Activated CD8-positive, alpha-beta memory T cell treated with anti-CD3 and anti-CD28 coated beads, Interleukin-2, amount 50 U/mL, for 1 hour (primary cell): Measurements from ENCODE around the gene PNKP.

Source experiments
- DNase-seq: peaks from one replicate; pipeline ENCODE4 v3.0.0-alpha.2; 2020; ENCODE audit errors: extremely low read depth

The PNKP gene

GRCh38 chr19:49876422-49877019, 9.1 kb upstream of the PNKP start:
- peak; percentile 95 for DNase-seq

- DNase-seq = no peak
These were observed 8.6 kb upstream of the PNKP start for GRCh38 chr19:49875857-49876421.

DNA sequence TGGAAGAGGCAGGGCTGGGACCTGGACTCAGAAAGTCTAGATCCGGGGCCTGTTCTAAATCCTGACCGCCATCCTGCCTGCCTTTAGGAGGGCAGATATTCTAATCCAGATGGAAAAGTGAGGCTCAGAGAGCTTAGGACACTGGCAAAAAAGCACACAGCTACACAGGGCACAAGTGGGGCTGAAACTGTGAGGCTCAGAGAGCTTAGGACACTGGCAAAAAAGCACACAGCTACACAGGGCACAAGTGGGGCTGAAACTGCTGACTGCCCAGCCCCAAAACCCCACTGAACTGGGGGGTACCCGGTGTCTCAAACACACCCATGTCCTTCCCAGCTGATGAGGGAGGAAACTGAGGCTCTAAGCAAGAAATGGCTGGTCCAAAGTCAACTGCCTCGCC, 7.8 kb upstream of the PNKP start:
- DNase-seq = no peak

DNA sequence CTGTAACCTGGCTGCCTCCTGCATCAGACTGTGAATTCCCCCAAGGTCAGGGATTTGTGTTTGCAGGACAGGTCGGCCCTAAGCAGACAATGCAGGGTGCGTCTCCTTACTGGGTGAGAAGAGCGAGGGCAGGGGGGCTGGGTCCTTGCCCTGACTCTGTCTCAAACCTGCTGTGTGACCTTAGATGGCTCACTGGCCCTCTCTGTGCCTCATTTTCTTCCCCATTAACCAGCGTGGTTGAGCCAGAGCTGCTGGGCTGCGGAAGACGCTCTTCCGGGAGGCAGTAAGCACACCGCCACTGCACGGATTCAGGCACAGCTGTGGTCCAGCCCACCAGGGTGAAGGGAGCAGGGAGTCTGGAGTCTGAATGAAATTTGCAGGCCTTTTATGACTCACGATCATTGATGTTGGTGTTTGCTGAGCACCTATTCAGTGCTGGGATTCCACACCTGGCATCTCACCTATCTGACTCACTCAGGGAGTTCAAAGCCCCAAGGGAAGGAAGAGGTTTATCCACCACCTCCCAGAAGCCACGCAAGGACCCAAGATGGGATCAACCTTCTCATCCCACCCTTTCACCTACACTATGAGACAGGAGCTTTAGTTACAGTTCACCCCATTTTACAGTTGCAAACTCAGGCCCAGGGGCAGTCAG, 7.3 kb upstream of the PNKP start:
- no peak for DNase-seq

GRCh38 chr19:49873834-49874233, 6.5 kb upstream of the PNKP start:
- no peak for DNase-seq

- DNase-seq = no peak
These were observed 5.7 kb upstream of the PNKP start for GRCh38 chr19:49873129-49873521.

DNA sequence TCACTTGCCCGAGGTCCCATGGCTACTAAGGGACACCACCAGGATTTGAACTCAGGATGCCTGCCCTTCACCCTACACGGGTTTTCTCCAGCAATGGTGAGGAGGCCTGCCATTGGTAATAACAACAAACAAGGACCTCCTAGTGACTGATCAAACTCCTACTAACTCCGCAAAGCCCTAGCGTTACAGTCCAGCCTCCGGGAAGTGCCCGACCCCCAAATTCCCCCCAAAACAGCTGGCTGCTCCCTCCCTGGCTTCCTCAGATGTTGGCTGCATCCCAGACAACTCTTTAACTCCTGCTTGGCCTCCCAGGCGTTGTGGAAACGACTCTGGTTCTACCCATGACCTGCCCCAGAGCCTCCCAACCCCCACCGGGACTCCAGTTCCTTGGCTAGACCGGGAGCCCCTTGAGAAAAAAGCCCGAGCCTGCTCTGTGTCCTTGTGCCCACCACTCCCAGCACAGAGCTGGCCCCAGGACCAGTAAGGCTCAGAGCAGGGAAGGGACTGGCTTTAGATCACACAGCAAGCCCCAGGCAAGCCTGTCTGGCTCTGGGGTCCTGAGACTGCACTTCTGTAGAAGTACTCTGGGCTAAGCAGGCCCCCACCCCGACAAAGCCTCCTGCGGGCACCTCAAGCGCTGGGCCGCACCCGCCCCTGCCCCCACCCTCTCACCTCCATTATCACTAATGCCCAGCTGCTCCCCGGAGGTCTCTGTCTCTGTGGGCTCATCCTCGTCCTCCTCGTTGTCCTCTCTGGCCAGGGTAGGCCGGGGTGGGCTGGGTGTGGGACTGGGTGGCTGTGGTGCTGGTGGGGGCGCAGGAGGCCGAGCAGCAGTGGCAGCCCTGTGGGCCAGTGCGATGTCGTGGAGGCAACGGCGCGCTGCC, 5.1 kb upstream of the PNKP start:
- DNase-seq = no peak

DNA sequence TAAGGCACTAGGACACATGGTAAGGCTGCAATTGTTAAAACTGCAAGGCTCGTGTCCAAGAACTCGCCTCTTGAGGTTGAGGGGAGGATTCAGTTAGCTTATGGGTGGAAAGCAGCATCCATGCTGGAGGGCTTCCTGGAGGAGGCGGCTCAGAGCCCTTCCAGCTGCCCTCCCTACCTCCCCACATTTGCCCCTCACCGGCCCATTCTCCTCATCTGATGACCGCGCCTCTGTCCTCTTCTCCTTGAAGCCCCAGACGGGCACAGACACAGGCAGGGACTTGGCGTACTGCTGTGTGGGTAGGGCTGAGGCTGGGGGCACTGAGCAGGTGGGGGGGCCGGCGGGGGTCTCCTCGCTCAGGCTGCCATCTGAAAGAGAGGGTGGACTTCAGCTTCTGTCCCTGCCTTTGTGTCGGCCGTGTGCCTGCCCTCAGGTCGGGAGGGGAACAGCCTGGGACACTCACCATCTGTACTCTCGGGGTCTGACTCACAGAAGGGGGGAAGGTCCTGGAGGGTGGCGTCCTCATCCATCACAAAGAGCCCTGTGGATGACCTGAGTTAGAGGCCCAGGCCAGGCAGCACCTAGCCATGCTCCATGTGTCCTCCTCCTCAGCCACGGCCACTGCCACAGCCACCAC, 4.1 kb upstream of the PNKP start:
- no peak for DNase-seq

DNA sequence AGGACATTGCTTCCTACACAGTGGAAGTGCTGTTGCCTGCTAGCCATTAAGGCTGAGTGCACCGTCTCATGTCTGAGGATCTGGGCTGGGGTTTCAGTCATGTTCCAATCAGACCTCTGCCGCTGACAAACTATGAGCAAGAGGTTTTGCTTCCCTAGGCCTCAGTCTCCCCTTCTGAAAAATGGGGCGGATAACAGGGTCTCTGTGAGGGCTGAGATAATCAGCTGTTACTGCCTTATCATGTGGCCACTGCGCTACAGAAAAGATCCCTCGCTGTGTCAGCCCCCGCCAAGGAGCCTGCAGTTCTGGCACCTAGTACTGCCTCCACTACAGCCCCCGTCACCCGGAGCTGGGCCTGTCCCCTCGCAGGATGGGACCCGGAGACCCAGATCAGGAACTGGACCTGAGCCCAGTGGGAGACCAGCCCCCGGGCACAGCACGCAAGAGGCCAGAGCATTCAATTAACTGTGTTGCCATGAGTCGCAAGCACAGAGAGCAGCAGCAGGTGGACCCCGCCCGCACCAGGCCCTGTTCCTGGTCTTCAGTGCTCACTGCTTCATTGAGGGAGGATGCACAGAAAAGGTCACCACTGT, 3.0 kb upstream of the PNKP start:
- DNase-seq = no peak

- peak; percentile 81 for DNase-seq
These were observed 2.3 kb upstream of the PNKP start for GRCh38 chr19:49869484-49870308.

DNA sequence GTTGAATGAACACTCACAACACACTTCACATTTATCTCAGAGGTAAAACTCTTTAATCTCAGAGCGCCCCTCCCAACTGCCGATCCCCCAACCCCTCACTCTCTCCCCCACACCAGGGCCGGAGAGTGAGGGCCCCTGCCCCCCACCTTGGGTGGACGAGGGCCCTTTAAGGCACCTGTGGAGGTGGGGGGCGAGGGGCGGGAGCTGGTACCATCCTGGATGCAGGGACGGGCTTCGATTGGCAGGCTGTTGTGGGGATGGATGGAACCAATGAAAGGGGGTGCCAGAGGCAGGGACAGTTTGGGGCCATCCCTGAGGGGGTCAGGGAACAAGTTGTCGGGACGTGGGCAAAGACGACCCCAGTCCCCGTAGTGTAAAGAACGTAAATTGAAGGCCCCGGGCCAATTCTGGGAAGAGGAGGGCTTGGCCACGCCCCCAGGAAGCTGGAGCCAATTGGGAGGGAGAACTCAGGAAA, 1.7 kb upstream of the PNKP start:
- DNase-seq = no peak

DNA sequence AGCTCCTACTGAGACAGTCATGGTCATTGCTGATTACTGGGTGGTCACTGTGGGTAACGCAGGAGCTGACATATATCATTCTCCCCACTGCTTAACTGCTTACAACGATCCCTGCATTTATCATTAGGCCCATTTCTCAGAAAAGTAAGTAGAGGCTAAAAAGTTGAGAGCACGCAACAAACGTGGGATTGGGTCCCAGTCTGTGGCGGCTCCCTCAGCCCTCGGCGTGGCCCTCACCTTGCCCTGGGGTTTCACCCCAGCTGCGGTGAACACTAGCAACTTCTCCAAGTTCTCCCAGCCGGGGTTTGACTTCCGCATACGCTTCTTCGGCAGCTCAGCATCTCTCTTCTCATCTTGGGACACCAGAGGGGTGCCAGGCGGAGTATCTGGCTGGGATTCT, 2.5 kb downstream of the PNKP start:
- no peak for DNase-seq

- no peak for DNase-seq
These were observed 3.4 kb downstream of the PNKP start for GRCh38 chr19:49863935-49864320.

- DNase-seq = no peak
These were observed 4.0 kb downstream of the PNKP start for GRCh38 chr19:49863254-49863934.

- DNase-seq = no peak
These were observed 4.8 kb downstream of the PNKP start for GRCh38 chr19:49862391-49863253.

GRCh38 chr19:49861541-49862378, 5.6 kb downstream of the PNKP start:
- DNase-seq = no peak

GRCh38 chr19:49861107-49861506, 6.3 kb downstream of the PNKP start:
- DNase-seq = no peak
